GM12872 (cell line): ENCODE results near the gene ZBTB4.

ENCODE experiments used
- TF ChIP-seq, protein P1 (sequence below): IDR thresholded peaks from 3 replicates; pipeline ENCODE4 v1.5.1; 2011; ENCODE audit warnings: low read depth, mild to moderate bottlenecking, low read length, moderate library complexity; ENCODE audit not compliant: insufficient read depth

Gene ZBTB4

DNA sequence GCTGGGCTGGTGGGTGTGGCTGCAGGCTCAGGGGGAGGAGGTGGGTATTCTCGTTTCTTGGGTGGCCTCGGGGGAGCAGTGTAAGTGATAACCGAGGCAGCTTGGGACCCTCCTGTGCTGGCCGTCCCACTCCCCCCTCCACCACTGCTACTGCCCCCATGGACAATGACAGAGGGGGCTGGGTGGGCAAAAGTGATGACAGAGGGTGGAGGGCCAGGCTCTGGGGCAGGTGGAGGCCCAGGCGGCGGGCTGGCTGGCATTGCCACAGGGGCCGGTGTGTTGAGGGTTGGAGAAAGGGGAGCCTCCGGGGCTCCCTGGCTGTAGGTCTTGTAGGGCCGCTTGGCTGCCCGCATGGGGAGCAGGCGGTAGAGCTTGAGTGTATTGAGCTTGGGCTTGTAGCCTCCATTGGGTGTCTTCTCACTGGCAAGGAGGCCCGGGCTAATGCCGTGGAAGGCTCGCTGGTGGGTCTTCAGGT lies 16.0 kb downstream of the ZBTB4 start:
- TF ChIP-seq, protein P1, sequence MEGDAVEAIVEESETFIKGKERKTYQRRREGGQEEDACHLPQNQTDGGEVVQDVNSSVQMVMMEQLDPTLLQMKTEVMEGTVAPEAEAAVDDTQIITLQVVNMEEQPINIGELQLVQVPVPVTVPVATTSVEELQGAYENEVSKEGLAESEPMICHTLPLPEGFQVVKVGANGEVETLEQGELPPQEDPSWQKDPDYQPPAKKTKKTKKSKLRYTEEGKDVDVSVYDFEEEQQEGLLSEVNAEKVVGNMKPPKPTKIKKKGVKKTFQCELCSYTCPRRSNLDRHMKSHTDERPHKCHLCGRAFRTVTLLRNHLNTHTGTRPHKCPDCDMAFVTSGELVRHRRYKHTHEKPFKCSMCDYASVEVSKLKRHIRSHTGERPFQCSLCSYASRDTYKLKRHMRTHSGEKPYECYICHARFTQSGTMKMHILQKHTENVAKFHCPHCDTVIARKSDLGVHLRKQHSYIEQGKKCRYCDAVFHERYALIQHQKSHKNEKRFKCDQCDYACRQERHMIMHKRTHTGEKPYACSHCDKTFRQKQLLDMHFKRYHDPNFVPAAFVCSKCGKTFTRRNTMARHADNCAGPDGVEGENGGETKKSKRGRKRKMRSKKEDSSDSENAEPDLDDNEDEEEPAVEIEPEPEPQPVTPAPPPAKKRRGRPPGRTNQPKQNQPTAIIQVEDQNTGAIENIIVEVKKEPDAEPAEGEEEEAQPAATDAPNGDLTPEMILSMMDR = no peak

DNA sequence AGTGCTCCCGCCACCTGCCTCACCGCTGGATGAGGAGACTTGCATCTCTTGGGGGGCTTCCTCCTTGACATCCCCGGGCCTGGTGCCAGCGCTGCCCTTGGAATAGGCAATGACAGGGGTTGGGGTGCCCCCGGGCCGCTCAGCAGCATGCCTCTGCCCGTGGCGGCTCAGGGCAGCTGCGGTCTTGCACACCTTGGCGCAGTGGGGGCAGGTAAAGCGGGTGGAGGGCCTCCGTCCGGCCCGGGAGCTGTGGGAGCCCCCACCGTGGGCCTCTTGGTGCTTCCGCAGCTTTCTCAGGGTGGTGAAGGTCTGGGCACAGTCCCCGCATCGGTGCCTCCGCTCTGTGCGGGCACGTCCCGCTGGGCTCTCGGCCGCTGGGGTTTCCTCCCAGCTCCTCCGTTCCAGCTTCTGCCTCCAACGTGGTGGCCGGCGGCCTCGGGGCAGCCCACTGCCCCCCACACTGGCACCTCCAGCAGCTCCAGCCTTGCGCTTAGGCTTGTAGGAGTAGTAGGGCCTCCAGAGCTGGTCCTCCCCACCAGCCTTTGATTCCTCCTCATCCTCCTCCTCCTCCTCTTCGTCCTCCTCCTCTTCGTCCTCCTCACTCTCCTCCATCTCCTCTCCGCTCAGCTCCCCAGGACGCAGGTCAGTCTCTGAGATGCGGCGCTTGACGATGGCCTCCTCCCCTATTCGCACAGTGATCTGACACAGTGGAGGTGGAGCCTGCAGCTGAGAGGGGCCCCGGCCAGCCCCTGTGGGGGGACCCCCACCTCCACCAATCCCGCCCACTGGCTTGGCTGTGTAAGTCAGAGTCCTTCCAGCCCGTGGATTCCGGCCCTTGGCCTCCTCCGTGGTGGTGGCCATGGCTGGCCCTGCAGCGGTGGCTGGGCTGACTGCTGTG lies 16.7 kb downstream of the ZBTB4 start:
- TF ChIP-seq, protein P1 = no peak

DNA sequence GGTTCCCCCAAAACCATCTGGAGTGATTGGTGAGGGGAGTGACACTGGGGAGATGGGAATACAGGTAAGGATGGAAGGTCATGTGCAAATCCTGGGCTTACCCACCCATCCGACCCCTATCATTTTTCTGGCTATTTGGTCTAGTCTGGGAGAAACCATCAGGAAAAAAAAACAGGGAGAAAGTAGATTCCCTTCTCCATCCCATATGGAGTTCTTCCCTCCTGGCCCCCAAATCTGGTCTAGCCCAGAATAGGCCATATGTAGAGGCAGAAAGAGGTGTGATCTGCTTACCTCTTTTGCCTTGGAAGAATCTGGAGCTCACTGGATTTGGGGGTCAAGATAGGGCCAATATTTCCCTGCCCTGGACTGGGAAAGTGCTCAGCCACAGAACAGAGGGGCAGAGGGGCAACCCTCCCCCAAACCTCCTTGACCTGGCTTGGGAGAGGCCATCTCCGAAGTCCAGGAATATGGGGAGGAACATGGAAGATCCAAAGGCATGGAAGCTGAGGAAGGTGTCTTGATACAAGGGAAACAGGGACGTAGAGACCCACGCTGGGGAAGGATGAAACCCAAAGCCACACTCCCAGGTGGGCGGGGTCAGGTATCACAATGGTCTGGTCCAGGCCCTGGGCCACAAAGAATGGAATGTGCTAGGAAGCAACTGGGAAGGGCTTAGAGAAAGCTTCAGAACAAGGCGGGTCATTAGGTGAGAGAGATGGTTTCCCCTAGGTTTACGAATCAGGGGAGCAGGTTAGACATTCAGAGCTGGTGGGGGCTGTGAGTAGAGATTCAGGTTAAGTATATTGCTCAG lies 18.4 kb downstream of the ZBTB4 start:
- TF ChIP-seq, protein P1 = no peak

DNA sequence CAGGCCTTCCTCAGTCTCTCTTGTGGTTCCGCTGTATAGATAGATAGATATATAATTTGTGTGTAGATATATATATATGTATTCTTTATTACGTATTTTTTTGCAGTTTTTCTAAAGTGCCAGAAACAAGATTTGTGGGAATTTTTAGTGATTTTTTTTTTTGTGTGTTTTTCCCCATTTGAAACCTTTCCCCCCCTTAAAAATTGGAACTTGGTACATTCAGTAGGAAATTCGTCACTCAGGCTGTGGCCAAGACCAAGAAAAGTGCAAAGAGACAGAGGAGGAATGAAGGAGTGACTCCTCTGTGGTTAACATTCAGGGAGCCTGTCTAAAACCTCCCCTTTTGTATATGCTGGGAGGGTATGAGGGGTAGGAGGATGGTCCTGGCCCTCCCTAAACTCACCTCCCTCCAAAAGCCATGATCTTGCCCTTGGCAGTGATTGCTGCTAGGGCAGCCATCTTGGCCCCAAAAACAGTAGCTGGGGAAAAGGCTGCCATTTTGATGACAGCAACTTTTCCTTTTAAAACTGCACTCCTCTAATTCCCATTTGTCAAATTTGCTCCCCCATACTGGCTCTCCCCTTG lies 19.4 kb downstream of the ZBTB4 start:
- TF ChIP-seq, protein P1 = no peak

DNA sequence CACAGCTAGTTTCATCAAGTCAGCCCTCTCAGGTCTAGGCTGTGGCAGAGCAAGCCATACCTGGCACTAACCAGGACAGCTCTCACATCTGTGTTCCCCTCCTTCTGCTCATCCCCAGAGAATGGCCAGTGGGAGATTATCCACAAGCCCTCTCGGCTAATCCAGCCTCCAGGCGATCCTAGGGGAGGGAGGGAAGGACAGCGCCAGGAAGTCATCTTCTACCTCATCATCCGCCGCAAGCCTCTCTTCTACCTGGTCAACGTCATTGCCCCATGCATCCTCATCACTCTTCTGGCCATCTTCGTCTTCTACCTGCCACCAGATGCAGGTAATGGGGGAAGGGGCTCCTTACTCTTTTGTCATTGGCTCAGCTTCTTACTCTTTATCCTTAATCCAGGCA lies 31.0 kb downstream of the ZBTB4 start:
- TF ChIP-seq, protein P1 = no peak

DNA sequence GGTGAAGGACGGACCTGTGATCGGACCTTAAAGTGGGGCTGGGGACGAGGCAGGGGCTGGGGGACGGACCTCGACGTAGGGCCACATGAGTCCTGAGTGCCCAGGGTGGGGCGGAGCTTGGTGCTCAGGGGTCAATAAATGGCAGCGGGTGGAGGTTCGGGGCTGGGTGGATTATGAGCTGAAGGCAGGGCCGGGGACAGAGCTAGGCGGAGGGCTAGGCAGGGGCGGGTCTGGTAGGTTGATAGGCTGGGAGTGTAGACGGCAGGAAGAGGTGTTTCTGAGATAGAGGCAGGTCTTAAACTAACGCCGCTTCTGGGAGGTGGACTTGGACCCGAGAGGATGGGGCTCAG lies 33.8 kb downstream of the ZBTB4 start:
- TF ChIP-seq, protein P1 = no peak
